NCI-H524 treated with DMSO at 0.1 percent for 48 hours (cell line): ENCODE results near the gene APBB2.
"Not testable (repeated sequence)": the region's sequence is repeated elsewhere in the genome, so short reads cannot be mapped to it uniquely, and the experiment has no call there.

ENCODE experiments used
- DNase-seq: peaks from one replicate; lab custom pipeline; 2025; lab: John Stamatoyannopoulos, UW

Gene APBB2

DNA sequence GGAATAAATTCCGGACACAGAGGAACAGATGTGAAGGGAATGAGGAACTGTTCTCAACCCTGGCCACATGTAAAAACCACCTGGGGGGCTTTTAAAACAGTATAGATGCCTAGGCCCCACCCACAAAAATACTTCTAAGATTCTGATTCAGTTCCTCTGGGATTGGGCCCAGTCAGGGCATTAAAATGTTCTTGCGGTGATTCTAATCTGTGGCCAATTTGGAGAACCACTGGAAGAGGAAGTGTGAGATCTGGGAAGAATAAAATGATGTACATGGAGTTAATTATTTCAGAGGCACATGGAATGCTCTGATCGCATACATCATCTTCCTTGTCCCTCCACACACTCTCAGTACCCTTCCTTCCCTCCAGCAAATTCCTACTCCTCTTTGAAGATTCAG, 192.2 kb downstream of the APBB2 start:
- DNase-seq: no peak

DNA sequence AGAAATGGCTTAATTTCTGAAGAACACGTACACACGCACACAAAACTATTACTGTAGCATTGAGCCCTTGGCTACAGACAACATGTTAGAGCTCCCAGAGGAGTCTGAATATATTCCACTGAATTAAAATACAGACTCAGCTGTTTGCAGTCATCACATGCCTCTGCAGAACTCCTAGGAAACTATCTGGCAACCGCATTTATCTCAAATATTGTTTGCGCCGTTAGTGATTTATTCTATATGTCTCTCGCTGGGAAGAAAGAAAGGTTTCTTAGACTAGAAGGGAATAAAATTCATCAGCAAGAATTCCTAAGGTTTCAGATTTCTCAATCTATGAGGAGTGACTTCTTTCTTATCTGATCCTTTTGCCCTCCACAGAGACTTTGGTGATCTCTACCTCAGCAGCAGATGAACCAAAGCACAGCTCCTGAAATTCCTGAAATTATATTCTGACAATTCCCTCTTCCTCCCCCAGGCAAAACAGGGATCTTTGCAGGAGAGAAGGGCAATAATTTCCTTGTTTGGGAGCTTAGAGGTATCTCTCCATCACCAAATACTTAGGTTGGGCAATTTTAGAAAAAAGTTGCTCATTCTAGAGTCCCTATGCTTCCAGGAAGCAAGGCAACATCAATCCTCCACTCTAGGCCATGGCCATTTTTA, 199.2 kb downstream of the APBB2 start:
- no peak for DNase-seq

DNA sequence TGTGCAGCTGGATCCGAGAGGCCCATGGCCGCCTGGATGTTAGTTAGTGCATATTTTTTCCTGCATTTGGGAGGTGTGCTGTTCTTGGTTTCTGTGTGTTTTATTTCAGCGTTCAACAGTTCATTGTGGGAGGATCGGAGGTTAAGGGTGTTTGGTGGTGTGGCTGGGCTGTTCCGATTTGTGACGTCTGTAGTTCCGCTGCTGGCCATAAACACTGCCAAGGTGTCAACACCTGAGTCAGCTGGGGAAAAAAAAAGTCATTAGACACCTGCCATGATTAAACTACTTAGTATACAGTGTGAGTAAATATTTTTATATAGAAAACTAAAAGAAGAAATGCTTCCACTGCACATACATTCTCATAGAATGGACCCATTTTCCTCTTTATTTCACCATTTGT, 200.2 kb downstream of the APBB2 start:
- no peak for DNase-seq

DNA sequence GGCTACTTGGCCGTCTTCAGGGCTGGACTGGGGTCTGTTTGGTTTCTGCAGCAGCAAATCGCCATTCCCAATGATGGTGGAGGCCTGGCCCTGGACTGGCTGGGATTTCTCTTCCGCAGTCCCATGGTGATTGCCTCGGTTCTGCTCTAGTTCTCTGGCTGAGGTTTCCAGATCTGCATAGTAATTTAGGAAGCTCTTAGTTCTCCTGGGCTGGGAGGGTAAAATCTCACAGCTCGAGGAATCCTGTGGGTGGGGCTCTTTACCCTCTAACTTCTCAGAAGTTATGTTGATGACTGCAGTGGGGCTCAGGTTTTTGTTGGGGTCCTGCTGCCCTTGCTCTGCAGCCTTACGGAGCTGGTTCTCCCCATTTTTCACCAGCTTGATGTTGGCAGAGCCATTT, 200.6 kb downstream of the APBB2 start:
- no peak for DNase-seq

DNA sequence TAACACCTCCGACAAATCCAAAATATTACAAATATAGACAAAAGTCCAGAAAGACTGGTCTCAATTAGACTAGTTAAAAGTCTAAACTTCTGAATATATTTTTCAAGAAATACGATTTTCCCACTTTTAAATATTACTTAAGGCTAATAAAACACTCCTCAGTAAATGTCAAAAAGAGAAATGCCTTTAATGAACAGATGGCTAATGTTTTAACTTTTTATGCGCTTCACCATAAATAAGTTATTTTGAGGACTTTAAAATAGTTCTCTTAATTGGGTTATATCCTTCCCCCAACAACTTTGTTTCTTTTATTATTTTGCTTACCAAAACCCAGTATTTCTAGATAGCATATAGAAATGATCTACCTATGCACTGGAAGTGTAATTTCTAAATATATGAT, 201.4 kb downstream of the APBB2 start:
- DNase-seq: no peak

DNA sequence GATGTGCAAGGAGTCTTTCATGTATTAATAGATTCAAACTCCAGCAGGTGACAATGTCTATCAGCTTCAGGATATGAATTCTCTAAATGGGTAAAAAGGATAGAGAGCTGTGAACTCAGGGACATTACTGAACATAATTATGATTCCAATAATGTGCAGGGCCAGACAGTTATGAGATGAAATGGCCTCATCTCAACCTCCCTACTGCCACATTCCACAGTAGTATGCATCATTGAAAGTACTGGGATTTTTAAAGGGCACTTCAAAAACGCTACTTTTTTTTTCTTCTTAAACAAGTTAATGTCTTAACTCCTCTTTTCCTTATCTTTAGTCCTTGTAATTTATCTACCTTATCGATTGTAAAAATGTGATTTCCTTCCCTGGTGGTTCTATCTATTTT, 202.0 kb downstream of the APBB2 start:
- no peak for DNase-seq

DNA sequence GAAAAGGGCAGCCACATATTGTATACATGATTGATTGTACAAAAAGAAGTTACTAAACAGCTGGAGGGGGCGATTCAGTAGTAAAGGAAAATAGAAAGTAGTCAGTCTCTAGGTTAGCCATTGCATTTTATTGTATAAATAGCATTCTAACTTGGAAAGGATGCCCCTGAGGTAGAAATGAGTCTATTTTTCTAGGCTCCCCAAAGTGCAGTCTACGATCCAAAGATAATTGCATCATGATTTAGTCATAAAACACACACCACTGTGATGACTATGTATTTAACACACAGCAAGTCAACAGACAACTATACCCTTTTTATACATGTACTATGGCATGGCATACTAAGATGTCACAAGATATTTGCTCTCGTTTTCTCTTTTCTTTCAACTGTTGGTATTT, 204.9 kb downstream of the APBB2 start:
- DNase-seq: no peak

DNA sequence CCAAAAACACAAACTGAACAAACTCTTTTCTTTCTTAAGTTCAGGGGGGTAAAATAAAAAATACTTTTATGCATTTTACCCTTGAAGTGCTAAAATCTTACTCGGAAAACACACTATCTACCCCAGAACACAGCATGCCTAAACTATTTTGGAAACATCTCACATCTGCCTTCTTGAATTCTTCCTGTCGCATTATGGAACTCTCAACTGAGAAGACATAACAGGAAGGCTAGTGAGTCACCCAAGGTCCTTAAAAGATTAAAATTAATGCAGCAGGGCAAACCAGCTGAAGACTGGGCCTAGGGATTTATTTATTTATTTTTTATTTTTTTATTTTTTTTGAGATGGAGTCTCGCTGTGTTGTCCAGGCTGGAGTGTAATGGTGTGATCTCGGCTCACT, 208.2 kb downstream of the APBB2 start:
- DNase-seq: no peak

DNA sequence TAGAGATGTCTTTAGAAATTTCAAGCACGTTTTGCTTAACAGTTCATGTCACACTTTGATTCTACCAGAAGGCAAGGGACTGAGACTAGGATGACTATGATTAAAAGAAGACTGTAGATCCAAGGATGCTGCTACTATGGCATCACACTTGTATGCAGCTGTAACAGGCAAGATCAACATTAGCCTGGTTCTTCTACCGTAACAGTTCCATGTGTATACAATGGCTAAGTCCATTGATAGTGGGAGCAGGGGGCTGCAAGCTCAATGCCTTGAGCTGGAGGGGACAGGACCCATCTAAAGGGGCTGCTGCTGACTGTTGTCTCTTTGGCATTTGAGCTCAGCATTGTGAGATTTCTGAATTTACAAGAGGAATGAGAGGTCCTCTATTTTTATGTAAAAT, 212.0 kb downstream of the APBB2 start:
- no peak for DNase-seq

DNA sequence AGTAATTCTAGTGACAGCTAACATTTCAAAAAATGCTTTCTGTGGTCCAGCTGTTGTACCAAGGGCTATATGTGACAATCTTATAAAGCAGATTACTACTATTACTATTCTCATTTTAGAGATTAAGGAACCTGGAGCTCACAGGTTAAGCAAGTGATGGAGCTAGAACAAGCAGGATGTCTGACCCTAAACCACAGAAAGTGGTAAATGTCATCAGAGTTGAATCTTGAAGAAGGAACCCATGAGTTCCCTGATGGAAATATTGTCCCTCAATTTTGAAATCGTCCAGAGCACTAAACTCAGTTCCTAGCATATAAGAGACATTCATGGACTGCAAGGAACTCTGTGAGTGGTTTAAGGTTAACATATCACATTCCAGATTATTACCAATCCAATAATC, 214.0 kb downstream of the APBB2 start:
- no peak for DNase-seq

DNA sequence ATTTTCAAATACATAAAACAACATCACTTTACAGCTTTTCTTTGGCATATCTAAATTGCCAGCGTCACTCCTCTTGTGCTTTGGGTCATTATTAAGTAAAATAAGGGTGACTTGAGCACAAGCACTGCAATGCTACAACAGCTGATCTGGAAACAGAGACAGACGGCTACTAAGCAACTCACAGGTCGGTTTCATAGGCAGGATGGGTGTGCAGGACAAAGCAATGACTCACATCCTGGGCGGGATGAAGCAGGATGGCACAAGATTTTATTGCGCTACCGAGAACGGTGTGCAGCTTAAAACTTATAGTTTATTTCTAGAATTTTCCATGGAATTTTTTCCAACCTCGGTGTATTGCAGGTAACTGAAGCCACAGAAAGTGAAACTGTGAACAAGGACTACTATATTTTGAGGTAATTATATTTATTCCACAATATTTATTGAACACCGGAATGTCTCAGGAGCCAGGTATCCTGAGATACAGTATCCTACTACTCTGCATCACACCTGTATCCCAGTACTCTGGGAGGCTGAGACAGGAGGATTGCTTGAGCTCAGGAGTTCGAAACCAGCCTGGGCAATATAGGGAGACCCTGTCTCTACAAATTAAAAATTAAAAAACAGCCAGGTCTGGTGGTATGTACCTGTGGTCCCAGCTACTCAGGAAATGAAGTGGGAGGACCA, 215.5 kb downstream of the APBB2 start:
- DNase-seq: no peak

DNA sequence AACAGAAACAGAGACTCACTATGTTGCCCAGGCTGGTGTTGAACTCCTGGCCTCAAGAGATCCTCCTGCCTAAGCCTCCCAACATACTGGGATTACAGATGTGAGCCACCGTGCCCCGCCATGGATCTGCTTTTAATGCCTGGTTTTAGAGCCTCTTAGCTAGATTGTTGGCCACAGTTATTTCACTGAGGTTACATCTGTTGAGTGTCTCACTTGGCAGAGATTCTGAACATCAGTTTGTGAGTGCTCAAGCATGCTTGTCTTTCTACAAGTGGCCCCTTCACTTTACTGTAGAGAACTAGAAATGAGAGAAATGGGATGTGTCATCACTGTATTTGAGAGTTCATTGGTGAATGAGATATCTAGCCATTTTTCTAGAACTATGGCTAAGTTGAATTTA, 218.5 kb downstream of the APBB2 start:
- DNase-seq: no peak

DNA sequence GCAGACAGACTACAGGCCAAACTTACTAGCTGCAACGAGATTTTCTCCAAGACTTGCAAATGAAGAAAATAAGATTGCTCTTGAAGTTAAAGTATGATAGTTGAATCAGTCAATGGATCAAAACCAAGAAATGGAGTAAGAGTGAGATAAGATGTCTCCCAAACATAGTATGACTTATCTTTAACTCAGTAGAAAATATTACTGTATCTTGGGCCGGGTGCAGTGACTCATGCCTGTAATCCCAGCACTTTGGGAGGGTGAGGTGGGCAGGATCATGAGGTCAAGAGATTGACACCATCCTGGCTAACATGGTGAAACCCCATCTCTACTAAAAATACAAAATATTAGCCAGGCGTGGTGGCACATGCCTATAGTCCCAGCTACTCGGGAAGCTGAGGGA, 220.0 kb downstream of the APBB2 start:
- DNase-seq: not testable (repeated sequence)

DNA sequence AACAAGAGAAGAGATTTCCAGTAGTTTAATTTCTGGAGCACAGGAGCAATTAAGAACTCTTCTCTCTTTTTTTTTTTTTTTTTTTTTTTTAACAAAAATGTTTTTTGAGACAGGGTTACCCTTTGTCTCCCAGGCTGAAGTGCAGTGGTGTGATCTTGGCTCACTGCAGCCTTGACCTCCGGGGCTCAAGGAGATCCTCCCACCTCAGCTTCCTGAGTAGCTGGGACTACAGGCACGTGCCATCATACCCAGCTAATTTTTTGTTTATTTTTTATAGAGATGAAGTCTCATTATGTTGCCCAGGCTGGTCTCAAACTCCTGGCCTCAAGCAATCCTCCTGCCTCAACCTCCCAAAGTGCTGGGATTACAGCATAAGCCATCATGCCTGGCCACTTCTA, 221.0 kb downstream of the APBB2 start:
- DNase-seq: not testable (repeated sequence)

DNA sequence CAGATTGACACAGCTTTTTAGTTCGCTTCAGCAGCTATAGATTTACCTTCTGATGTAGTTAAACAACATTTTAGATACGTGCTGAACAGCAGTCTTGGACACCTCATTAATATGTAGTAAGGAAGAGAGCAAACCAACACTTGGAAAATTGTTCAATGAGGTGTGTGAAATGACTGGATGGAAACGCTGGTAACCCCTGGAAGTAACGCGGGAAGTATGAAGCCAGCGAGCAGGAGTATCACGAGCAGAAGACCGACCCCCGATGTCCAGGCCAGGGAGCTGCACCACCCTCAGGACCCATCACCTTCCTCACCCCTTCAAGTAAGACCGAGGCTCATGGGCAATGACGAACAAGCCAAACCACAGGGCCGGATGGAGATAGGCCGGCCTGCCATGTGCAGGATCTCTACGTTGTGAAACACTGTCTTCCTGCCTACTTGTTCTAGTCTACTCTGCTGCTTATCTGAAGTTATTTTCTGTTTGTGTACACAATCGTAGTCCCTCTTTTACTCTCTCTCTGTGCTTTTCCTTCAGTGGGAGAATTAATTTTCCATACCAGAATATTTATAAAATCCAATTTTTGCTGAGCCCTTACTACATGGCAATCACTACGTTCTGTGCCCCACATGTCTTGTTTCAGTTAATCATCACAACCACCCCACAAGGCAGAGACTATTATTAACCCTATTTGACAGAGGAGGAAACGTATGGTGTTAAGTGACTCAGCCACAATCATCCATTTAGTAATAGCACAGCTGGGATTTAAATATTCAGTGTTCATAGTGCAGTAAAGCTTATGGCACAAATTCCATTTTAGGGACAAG, 221.7 kb downstream of the APBB2 start:
- no peak for DNase-seq

DNA sequence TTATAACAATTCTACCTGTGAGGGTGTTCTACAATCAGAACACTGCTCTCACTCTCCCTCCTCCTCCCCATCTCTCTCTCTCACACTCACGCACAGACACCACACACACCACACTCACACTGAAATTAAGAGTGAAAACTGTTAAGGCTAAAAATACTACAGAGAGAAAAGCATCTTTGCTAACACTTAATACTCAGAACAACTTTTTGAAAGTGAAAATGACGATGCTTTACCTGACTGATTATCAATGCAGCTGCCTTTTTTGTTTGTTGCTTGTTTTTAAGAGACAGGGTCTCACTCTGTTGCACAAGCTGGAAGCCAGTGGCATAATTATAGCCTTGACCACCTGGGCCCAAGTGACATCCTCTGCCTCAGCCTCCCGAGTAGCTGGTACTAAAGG, 222.4 kb downstream of the APBB2 start:
- DNase-seq: no peak

DNA sequence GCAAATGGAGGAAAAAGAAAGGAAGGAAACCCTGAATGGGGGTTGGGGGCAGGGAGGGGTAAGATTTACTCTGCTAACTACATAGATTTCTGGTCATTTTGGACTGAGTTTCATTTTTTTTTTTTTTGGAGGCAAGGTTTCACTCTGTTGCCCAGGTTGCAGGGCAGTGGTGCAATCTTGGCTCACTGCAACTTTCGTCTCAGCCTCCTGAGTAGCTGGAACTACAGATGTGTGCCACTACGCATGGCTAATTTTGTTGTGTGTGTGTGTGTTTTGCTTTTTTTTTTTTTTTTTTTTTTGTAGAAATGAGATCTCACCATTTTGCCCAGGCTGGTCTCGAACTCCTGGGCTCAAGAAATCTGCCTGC, 223.5 kb downstream of the APBB2 start:
- DNase-seq: no peak

DNA sequence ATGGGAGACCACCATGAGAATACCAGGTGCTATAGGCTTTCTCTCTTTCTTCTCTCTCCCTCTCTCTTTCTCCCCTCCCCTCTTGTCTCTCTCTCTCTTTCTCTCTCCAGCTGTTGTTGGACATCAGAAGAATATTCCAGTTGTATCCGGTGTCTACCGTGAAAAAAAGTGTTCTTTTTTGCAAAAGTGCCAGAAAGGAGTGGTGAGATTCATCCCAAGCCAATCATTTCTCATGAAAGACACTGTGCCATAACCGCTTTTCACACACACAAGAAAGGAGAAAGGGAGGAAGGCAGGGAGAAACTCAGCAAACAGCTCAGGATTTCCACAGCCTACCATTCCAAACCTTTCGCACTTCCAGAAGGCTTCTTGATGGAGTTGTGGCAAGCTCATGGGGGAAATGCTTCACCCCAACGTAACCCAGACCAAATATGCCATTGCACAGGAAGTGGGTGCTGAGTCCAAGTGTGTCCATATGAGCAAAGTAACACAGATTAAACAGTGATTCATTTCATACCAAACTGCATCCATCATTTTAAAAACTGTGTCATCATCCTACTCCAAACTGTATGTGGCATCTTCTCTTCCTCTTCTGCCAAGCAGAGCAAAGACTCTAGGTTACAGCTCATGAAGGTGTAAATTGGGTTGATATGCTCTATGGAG, 224.0 kb downstream of the APBB2 start:
- DNase-seq: no peak

DNA sequence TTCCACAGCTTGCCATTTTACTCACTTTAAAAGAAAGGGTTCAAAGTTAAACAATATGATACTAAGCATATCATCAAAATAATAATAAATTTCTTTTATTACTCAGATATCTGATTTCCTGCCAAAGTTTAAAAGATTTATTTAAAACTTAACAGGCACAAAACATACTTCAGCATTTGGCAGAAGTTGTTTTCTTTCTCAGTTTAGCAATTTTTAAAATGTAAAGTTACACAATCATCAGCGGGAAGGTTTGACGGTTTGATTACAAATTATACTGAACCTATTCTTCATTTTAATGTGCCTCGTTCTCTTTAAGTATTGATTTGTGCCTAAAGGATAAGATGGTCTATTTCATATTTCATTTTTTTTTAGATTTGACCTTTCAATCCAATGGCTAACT, 227.2 kb downstream of the APBB2 start:
- no peak for DNase-seq

DNA sequence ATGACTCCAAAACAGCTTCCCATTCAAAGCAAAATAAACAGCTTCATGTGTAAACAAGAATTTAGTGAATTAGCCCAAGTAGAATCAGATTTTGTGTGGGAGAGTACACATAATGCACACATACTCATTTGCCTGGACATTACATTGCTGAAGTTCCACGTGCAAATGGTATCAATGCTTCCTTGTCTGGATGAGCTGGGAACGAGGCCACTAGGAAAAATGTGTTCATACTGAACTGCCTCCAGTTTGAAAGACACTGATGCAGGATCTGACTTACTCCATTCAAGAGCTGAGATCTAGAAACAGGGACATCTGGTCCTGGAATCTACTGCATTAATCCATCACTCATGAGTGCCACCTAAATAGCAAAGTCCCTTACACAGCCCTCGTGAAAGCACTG, 228.0 kb downstream of the APBB2 start:
- no peak for DNase-seq

DNA sequence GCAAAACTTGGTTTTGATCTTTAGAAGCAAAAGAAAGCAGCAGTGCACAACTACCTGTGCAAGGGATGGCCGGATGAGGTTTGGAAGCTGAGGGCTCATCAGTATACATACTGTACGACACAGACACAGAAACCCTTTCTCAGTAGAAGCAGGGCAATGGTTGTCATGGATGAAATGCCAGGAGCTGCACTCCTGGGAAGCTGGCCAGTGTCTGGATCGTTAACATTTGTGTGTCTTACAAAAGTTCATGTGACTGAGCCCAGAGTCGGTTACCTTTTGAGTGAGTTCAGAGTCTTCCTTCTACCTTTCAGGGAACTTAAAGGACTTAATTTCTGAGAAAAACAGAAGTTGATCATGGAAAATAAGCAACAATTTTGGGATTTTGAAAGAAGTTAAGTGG, 230.3 kb downstream of the APBB2 start:
- DNase-seq: no peak

DNA sequence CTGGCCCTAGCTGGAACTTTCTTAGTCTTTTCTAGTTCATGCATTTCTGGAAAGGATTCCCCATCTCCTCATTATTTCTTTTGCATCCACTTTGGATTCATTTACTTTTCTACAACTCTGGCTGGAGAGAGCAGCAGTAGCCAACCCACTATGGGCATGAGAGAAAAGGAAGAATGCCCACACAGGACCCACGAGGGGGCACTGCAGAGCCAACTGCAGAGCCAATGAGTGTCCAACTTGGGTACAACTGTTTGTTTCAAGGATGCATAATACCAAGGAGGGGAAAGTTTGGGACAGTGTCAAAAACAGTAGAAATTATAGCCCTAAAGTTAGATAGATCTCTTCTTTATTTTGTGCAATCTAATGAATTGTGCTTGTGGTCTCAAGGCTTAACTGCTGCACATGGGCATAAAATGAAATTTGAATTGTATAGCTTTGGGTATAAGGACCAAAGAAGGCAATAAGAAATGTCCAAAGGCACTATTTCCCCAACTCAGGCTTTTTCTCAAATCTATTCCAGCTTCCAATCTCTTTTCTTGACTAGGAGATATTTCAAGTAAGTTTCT, 233.9 kb downstream of the APBB2 start:
- no peak for DNase-seq
